ENCODE results near the gene STAT6. TPM values are rescaled to one million over a fixed set of nuclear protein-coding genes. Genes with fewer than 3 reads are reported as not detected.

Gene STAT6, protein sequence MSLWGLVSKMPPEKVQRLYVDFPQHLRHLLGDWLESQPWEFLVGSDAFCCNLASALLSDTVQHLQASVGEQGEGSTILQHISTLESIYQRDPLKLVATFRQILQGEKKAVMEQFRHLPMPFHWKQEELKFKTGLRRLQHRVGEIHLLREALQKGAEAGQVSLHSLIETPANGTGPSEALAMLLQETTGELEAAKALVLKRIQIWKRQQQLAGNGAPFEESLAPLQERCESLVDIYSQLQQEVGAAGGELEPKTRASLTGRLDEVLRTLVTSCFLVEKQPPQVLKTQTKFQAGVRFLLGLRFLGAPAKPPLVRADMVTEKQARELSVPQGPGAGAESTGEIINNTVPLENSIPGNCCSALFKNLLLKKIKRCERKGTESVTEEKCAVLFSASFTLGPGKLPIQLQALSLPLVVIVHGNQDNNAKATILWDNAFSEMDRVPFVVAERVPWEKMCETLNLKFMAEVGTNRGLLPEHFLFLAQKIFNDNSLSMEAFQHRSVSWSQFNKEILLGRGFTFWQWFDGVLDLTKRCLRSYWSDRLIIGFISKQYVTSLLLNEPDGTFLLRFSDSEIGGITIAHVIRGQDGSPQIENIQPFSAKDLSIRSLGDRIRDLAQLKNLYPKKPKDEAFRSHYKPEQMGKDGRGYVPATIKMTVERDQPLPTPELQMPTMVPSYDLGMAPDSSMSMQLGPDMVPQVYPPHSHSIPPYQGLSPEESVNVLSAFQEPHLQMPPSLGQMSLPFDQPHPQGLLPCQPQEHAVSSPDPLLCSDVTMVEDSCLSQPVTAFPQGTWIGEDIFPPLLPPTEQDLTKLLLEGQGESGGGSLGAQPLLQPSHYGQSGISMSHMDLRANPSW
- total RNA-seq, result 100 to 1,000 TPM; 105 to 163 (median 113) TPM
- polyA plus RNA-seq, result 100 to 1,000 TPM in 2 of 3 donors, 10 to 100 TPM in 1; 66.1 to 210 (median 123) TPM

DNA sequence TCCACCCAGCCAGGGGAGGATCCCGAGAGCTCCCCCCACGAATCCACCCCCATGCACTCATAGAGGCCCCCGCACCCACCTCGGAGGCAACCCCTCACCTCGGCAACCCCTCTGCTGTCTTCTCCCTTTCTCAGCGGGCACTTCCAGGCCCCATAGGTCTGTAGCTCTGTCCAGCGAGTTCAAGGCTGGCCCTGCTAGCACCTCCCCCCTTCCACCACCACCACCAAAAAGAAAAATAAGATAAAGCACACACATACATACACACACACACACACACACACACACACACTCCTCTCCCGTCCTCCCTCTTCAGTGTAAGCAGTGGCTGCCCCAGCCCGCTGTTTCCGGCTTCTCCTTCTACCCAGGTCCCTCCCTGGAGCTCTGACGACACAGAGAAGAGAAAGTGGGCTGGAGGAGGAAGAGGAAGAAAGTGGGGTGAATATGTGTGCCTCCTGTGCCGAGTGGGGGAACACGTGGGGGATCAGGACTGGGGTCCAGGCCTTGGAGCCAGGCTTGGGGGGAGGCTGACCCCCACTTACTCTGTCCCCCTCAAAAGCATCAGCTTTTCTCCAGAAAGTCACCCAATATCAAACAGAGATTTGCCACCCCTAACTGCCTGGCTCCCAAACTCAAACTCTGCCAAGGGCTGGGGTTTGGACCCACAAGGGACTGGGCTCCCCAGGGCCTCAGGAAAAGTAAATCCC is at the start of gene STAT6:
Gene STAT6 (minus strand): TSS at position 332 of the 704 bp plus-strand sequence. CDS start 3,084 bp downstream, outside the sequence.
- H3K27me3 ChIP-seq, result no peaks in the 10 kb centered on the region
- peaks cover 4 to 18% (median 11%) of the 10 kb centered on the region in 4 donors for H3K36me3 ChIP-seq
- TF ChIP-seq POLR2AphosphoS5 (IDR thresholded peaks at IDR 0.05) (peak in 2 of 4 donors; percentile 7 to 46), EP300 (IDR thresholded peaks at IDR 0.05) (no peak), CTCF (IDR thresholded peaks at IDR 0.05) (peak in 1 of 4 experiments; percentile 15), POLR2A (IDR thresholded peaks at IDR 0.05) (peak; percentile 62 to 70)
- 0 to 1% methylated on average over 13 of the region's 13 CpGs for WGBS, 2 donors
- DNase-seq, result peak; percentile 94
- H3K27ac ChIP-seq, result peak within 1 kb of the TSS; percentile 94 to 99 (median 98)
- H3K9me3 ChIP-seq, result no peaks in the 10 kb centered on the region
- intact Hi-C loops (cut with DNase I), result loop anchor here (1.0 to 5.0 kb wide), 2 partner anchors 24 to 104 kb away; partner anchors contain the start of gene ZBTB39
- peak within 1 kb of the TSS; percentile 59 to 83 (median 68) for H3K4me3 ChIP-seq
- H3K4me1 ChIP-seq, result peaks cover 0 to 52% (median 47%) of the 10 kb centered on the region in 4 donors

DNA sequence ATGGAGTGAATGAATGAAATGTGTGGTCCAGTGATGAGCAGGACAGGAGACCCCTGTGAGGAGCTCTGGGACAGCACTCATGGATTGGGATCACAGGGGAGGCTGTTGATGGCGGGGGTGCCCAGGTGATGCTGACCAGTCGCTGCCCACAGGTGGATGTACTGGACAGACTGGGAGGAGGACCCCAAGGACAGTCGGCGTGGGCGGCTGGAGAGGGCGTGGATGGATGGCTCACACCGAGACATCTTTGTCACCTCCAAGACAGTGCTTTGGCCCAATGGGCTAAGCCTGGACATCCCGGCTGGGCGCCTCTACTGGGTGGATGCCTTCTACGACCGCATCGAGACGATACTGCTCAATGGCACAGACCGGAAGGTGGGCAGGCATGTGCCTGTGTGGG is 49.6 kb upstream of the STAT6 start:
- H3K4me1 ChIP-seq, result peaks cover 0 to 18% (median 6%) of the 10 kb centered on the region in 4 donors
- H3K27me3 ChIP-seq, result no peaks in the 10 kb centered on the region
- no peak for TF ChIP-seq POLR2AphosphoS5 (IDR thresholded peaks at IDR 0.05)
- no peak for TF ChIP-seq EP300 (IDR thresholded peaks at IDR 0.05)
- no peak overlapping the region for H3K27ac ChIP-seq
- WGBS, 2 donors, result 95 to 96% methylated on average over 14 of the region's 14 CpGs
- H3K36me3 ChIP-seq, result peaks cover 56 to 100% (median 65%) of the 10 kb centered on the region in 4 donors
- H3K4me3 ChIP-seq, result no peak overlapping the region
- intact Hi-C loops (cut with DNase I), result no loop called here
- DNase-seq, result no peak
- no peaks in the 10 kb centered on the region for H3K9me3 ChIP-seq

- TF ChIP-seq POLR2A (IDR thresholded peaks at IDR 0.05), result no peak
- TF ChIP-seq POLR2AphosphoS5 (IDR thresholded peaks at IDR 0.05), result no peak
- TF ChIP-seq EP300 (IDR thresholded peaks at IDR 0.05), result no peak
- no peak for TF ChIP-seq CTCF (IDR thresholded peaks at IDR 0.05)
- Histone ChIP-seq H3K9me3 (no peaks in the 10 kb centered on the region), H3K27ac (peak overlapping the region in 2 of 4 donors; percentile 1 to 33), H3K4me3 (no peak overlapping the region), H3K36me3 (peaks cover 58 to 100% (median 65%) of the 10 kb centered on the region in 4 donors), H3K4me1 (peaks cover 0 to 18% (median 6%) of the 10 kb centered on the region in 4 donors), H3K27me3 (no peaks in the 10 kb centered on the region)
- intact Hi-C loops (cut with DNase I), result no loop called here
- DNase-seq, result no peak
- WGBS, 2 donors, result 87 to 89% methylated on average over 4 of the region's 4 CpGs
Observed at GRCh38 chr12:57160040-57160439, 48.9 kb upstream of the STAT6 start.

DNA sequence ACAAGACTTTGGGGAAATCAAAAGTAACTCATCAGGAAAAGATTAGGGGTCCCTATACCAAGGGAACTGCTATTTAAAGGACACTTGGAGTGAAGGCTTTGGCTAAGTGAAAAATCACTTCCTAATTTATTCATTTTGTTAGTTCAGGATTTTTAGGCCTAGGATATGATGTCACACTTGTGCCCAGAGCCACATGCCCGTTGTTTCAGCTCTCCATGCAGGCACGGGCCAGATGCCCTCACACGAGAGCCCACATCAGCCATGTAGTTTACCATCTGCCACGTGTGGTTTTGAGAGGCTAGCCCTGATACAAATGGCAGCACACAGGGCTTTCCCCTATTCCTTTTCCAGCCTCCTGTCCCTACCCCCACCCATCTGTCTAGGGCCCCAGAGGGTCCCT is 48.1 kb upstream of the STAT6 start:
- intact Hi-C loops (cut with DNase I), result no loop called here
- Histone ChIP-seq H3K36me3 (peaks cover 60 to 100% (median 68%) of the 10 kb centered on the region in 4 donors), H3K27ac (peak overlapping the region in 3 of 4 donors; percentile 23 to 43 (median 33)), H3K4me1 (peaks cover 0 to 18% (median 9%) of the 10 kb centered on the region in 4 donors), H3K9me3 (no peaks in the 10 kb centered on the region), H3K4me3 (no peak overlapping the region), H3K27me3 (no peaks in the 10 kb centered on the region)
- TF ChIP-seq CTCF (IDR thresholded peaks at IDR 0.05) (no peak), POLR2AphosphoS5 (IDR thresholded peaks at IDR 0.05) (no peak), EP300 (IDR thresholded peaks at IDR 0.05) (no peak), POLR2A (IDR thresholded peaks at IDR 0.05) (no peak)
- DNase-seq, result peak; percentile 64
- WGBS, 2 donors, result 76 to 83% methylated on average over 4 of the region's 4 CpGs
